NCI-H128 (cell line): Measurements from ENCODE around the gene AMTN.

Experiments used
- DNase-seq: peaks from one replicate; lab custom pipeline; 2025; ENCODE audit not compliant: unreplicated experiment; lab: John Stamatoyannopoulos, UW

The AMTN gene

DNA sequence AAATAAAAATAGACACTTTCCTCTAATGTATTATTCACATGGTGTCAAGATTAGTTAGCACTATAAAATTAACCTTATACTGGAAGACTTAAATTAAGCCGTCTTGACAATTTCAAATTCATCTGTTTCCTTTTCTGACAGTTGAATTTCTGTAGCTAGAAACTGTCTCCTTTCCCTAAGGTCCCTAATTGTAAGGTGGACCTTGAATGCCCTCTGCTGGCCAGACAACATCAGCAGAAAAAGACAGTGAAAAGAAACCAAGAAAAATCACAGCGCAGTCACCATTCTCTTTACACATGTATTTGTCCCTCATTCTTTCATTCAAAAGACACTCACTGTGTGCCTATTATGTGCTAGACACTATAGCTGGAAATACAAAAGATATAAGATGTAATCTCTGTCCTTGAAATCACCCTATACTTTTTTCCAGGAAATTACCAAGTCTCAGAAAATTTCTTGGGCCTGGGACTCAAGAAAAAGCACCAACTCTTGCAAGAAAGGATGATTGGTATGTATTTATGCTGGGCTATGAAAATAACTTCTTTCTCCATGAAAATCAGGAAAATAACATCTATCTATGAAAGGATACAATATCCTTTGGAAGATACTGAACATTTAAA is 41.0 kb downstream of the AMTN start:
- DNase-seq, result no peak

DNA sequence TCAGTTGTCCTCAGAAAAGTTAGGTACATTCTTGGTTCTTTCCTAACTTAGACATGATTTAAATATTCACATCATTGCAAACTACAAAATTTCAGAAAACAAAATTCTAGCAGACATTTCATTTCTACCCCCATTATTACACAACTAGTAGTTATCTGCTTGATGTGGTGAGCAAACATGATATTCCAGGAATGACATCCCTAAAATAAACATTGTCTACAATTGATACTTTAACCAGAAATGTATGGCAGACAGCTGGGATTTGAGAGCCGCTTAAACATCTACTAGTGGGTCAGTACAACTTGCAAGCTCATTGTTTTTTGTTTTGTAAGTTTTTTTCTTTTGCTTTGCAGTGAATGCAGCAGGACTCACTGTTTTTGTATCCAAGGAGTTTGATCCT is 41.6 kb downstream of the AMTN start:
- no peak for DNase-seq

DNA sequence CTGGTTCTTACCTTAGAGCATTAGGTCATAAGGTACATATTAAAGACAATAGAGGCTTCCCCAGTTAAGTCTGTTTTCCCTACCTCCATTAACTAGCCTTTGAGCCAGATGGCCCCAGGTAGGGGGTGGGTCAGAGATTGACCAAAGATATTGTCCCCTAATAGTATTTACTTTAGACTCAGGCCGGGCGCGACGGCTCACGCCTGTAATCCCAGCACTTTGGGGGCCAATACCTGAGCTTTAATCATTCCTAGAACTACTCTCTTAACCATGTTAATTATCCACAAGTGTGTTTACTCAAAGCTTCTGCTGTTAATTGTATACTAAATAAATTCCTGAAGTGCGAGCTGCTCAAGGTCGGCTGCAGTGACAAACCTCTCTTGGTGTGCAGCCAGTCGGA is 45.7 kb downstream of the AMTN start:
- DNase-seq, result no peak

DNA sequence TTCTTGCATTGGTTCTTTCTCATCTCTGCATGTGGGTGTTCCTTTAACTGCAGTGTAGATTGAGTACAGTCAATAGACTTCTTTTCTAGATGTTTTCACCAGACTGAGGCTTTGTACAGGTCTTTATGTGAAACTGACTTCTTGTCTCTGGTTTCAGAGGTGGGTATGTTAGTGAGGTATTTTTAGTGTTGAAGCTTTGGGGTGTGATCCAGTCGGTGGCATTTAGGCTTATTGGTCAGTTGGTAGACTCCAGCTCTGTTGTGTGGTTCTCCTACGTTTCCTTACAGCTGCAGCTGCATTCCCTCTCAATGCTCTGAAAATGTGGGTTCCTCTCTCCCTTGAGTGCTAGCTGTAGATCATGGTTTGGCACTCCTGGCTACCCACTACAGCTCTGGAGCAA is 52.4 kb downstream of the AMTN start:
- no peak for DNase-seq

DNA sequence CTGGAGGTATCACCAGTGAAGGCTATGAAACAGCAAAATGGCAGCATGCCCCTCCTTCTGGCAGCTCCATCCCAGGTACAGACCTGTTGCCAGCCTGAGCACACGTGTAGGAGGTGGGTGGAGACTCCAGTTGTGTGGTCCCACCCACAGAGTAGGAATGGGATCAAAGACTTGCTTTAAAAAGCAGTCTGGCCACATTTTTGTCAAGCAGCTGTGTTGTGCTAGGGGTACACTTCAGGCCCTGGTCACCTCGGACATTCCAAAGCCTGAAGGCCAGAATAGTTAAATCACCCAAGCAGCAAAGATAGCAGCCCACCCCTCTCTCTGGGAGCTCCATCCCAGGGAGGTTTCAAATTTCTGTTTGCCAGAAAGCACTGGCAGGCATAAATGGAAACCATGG is 53.4 kb downstream of the AMTN start:
- DNase-seq, result no peak

DNA sequence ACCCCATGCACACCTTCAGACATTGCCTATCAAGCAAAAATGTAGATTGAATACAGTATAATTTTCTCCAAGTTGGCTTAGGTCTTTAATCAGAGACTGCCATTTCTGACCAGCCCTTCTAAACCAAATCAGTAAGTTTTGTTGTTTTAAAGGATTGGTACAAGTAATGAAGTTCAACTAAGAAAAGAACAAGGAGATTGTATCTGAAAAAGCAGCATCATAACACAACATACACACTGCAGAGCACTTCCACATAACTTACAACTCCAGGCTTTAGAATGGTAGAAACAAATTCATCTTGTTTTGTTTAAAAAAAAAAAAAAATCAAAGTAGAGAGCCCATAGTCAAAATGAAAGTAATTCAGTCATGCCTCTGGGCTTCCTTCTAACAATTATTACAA is 57.6 kb downstream of the AMTN start:
- no peak for DNase-seq

DNA sequence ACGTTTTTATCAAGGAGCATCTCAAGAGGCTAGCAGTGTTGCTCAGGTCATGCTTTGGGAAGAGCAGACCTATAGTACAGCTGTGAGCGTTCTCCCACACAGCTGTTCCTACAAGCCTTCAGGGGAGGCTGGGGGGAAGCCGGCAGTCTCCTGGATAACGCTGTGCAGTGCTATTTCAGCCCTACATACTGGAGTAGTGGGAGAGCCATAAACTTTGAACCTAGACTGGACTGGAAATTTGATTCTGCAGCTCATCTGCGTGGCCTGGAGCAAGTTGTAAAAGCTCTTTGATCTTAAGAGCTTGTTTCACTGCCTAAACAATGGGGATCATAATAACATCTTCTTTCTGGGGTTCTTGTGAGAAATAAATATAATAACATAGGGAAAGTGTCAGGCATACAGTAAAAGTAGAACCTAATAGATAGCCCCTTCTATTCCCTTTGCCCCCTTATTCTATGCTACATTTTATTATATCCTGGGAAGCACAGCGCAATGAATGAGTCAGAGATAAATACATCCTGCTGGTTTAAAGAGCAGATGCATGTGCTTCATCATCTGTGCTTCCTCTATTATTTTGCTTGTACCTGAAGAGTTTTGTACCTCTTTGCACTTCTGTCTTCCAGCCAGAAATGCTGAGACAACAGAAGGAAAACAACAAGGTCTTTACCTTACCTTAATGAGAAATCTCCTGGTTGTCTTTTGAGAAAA is 59.0 kb downstream of the AMTN start:
- DNase-seq, result no peak

DNA sequence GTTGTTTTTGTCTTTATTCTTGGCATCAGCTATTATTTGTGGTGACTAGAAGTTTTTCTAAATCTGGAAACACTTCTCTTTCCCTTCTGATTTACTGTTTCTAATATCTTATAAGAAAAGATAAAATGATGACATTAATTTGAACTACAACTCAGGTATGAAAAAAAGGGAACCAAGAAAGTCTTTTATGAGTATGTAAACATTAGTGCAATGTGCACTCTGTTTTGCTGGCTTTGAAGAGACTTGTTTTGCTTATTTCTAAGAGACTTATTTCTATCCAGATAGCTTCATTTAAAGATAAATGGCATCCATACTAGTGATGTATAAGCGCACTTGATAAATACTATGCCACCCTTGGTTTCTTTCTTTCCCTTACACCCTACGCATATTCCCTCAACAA is 63.6 kb downstream of the AMTN start:
- no peak for DNase-seq
